Measurements from ENCODE around the gene SMIM26. TPM values are rescaled to one million over a fixed set of nuclear protein-coding genes. Genes with fewer than 3 reads are reported as not detected.

Gene SMIM26
- total and polyA plus RNA-seq, 9 of the 15 experiments (the other 6 are each of a cell fraction or from before 2014, with no cell fraction given): 46.9 to 186 (median 86.5) TPM

GRCh38 chr20:18543932-18544331 lies 23.3 kb upstream of the SMIM26 start (continued):
- TF ChIP-seq CEBPZ (IDR thresholded peaks at IDR 0.05; ENCODE audit: borderline replicate concordance, low read depth, low read length): no peak
- TF ChIP-seq ZNF592 (IDR thresholded peaks at IDR 0.05): no peak
- TF ChIP-seq ZNF707 (CRISPR knock-in tag; conservative IDR thresholded peaks at IDR 0.05): no peak
- TF ChIP-seq DEAF1 (CRISPR knock-in tag; IDR thresholded peaks at IDR 0.05): no peak
- no peak for TF ChIP-seq ERF (CRISPR knock-in tag; IDR thresholded peaks at IDR 0.05)
- TF ChIP-seq PHB (CRISPR knock-in tag; IDR thresholded peaks at IDR 0.05): no peak
- no peak for TF ChIP-seq ARID1B (IDR thresholded peaks at IDR 0.05)
- no peak for TF ChIP-seq ZNF76 (CRISPR knock-in tag; IDR thresholded peaks at IDR 0.05; ENCODE audit: borderline replicate concordance)
- no peak for TF ChIP-seq ZNF347 (CRISPR knock-in tag; IDR thresholded peaks at IDR 0.05; ENCODE audit: low read depth)
- TF ChIP-seq, protein P1, sequence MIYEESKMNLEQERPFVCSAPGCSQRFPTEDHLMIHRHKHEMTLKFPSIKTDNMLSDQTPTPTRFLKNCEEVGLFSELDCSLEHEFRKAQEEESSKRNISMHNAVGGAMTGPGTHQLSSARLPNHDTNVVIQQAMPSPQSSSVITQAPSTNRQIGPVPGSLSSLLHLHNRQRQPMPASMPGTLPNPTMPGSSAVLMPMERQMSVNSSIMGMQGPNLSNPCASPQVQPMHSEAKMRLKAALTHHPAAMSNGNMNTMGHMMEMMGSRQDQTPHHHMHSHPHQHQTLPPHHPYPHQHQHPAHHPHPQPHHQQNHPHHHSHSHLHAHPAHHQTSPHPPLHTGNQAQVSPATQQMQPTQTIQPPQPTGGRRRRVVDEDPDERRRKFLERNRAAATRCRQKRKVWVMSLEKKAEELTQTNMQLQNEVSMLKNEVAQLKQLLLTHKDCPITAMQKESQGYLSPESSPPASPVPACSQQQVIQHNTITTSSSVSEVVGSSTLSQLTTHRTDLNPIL (CRISPR knock-in tag; IDR thresholded peaks at IDR 0.05): no peak
